Activated T-cell treated with anti-CD3 and anti-CD28 coated beads, Interleukin-2, amount 50 U/mL, for 1 hour (primary cell): ENCODE measurements around the gene LRMDA.
"Not testable (repeated sequence)": the region's sequence is repeated elsewhere in the genome, so short reads cannot be mapped to it uniquely, and the experiment has no call there.

Experiments
- DNase-seq: peaks from one replicate; pipeline ENCODE4 v3.0.0-alpha.2; 2020

LRMDA gene

DNA sequence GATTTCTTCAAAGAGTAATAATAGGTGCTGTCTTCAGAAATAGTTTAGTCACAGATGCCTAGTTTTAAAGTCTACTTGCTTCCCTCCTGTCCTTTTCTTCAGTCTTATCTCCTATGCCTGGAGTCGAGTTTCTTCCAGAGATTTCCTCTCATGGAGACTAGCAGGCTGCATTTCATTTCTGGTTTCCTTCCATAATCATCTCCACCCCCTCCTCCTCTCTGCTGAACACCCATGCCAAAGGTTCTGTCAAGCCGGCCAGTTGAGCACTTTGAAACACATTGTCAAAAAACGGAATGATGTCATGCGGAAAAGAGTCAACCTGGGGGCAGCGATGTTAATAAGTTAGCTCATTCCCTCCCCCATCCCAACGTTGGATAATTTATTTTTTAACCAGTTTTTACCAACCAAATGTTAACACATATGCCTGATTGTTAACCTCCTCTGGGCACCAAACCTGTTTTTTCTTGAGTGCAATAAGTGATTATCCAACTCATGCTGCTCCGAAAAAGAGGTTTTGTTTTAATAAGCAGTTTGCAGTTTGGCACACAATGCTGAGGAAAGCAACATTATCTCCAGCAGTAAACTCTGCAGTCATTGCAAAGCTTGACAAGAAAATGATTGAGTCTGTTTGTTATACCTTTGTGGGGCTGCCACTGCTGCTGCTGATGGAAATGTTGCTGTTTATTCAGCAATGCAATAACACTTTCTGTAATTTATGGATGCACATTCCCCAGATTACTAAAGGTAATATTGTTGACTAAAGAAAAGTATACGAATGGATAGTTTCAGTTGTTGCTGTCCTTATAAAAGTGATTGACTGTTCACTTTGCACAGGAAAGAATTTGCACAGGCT lies 161.6 kb downstream of the LRMDA start:
- DNase-seq, result no peak

DNA sequence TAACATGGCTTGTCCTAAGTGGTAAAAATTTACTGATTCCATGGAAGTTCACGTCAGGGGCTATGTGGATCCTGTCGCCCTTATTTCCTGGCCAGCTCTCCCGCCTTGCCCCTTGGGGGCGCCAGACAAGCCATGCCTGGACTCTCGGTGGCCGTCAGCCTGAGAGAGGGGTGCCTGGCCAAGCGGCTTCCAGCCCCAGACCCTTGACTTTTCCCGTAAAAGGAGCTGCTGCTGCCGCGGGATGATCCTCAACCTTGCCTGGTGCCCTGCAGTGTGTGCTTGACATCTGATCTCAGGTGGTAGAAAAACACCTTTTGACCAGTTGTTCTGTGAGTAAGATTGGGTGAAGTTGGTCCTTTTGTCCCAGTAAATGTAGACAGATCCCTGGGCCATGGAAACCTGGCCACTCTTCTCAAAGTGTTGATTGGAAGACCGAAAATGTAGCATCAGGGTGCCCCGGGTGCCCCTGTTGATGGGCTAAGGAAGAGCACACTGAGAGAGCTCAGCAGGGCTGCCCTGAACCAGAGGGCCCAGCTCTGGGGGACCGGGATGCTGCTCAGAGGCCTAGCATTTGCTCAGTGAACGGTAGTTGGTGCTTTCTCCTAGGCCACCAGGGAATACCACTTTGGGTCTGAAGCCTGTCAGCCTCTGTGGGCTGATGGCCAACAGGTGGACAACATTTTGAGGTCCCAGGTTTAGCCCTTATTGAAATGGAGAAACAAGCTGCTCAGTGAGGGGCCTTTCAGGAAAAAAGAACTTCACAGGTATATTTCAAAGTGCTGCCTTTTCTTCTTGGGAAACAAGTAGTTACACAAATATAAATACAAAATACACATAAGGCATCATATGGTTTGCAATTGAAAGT lies 162.5 kb downstream of the LRMDA start:
- DNase-seq, result no peak

DNA sequence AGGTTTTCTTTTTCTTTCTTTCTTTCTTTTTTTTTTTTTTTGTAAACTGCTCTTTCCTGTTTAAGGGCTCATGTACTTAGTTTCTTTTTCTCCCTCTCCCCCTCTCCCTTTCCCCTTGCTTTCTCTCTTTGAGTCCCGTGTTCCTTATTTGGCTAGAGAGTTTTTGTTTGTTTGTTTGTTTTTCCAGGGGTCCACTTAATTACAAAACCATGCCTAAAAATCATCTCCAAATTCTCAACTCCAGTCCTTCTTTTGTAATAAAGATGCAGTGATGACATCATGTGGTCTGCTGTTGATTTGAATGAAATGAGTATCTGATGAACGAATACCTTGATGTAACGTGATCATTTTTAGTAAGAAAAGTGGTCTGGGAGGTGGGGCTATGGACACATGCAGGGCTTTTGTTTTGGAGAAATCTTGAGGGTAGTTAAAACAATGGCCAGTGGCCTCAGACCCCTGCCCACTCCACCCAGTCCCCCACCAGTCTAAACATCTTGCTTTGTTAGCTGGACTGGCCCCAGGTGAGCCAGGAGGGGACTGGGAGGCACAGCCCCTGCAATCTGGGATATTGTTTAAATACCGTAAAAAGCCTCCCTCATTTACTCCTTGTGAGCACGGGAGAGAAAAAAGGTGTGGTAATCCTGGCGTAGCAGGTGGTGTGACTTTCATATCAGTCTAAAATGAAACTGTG lies 165.7 kb downstream of the LRMDA start:
- no peak for DNase-seq

DNA sequence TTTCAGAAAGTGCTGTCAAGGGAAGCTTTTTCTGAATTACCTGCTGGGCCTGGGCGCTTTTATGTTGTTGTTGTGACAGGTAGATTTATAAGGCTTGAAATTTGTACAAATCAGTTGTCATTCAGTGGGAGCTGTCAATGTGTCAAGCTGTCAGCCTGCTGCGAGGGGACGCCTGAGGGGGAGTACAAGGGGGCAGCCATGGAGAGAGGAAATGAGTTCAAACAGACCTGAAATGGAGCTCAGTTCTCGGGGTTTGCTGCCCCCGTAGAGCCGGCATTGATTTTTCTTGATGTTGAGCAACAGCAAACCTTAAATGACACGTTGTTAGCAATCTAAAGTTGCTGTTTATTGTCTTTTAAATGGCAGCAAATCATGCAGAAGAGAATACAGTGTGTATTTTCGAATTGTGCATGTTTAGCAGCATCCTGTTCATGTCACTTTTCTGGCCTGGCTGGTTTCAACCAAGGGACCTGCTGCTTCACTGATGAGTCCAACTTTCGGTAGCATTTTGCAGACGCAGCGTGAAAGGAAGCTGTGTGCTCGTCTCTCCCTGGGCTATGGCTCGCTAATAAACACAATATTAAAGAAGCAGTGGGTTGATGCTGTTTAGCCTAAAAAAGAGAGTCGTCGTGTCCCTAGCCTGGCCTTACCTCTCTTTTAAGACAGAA lies 166.5 kb downstream of the LRMDA start:
- DNase-seq, result no peak

DNA sequence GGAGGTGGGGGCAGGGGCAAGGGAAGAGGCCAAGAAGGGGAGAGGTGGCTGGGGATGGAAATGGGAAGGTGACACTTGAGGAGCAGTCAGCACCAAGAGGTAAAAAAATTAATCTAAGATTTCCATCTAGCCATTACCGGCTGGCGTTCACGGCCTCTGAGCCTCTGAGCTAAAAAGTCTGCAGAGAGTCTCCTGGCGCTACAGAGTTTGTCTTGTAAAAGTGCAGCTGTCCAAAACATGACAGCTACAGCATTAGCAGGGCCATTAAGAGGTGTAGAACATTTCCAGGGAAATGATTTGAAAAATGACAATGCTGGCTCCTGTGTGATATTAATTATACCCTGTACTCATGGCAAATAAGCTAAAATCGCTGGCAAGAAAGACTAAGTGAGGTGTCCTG lies 167.6 kb downstream of the LRMDA start:
- DNase-seq, result no peak

DNA sequence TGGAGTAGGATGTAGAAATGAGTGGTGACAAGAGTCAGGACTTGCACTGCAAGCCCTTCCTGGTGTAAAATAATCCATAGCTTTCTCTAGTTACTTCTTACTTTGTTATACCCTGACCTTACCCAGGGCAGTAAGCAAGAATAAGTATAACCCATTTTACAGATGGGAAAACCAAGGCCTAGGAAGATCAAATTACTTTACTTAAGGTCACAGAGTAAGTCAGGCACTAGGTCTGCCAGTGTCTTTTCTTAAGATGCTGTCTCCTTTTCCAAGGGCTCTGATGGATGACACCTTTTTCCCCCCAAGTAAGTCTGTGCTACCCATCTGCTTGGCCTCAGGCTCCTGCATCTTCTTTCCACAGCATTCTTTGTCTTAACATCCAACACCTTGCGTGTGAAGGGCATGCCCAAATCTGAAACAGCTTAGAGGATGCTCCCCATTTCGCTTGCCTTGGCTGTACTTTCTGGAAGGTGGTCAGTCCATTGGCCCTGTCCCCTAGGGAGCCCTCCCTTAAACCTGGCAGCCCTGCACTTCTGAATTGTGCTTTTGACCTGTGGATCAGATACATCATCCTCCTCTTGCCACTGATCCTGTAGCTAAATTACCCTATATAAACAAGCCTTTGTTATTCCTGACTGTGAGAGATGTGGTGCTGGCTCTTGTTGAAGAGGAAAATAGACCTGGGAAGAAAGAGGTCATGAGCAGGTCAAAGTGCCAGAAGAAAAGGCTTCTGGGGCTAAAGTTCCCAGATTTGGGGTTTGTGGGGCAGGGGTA lies 168.6 kb downstream of the LRMDA start:
- no peak for DNase-seq

DNA sequence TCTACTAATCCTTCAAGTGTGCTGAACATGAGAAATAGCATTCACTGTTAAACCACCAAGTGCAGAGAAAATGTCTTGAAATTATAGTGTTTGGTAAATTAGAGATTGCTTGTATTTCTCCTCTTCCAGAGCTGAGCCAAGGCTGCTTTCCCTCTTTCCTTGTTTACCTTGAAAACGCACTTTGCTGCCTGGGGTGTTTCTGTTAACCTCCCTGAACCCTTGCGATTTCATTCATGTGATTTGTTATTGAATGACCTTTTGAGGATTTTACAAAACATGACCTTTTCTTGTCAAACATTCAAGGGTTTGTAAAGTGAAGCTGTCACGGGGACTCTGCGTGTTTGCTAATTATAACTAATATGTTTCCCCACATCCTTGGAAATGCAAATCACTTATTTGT lies 169.4 kb downstream of the LRMDA start:
- no peak for DNase-seq

DNA sequence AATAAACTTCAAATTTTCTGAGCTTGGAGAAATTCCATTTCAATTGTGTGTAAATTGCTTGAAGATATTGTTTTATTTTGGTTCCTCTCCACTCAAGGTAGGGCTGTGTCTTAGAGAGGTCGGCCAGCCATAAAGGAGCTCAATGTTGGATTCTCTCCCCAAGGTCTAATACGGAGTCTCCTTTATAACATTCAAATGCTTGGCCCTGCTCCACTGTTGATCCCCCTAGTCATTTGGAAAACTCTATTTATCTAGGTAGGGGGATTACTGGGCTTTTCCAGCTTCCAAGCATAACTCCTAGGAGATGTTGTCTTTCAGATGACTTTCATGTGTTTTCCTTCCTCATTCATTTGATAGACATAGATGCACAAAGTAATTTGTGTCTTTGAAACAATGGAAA lies 170.9 kb downstream of the LRMDA start:
- no peak for DNase-seq

DNA sequence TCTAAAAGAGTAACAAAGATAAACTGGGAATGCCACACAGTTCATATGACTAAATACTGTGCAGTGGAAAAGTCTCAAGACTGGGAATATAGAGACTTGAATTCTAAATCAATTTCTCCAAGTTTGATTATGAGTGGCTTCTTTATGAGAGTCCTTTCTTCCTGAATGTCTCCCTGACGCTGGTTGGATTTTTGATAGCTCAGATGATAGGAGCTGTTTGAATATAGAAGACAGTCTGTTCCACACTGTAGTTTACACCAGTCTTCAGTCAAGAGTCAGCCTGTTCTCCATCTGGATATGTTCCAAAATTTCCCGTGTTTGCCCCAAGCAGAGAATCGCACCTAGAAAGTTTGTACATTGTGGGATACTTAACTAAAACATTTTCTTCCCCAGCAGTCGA lies 173.7 kb downstream of the LRMDA start:
- DNase-seq, result no peak

DNA sequence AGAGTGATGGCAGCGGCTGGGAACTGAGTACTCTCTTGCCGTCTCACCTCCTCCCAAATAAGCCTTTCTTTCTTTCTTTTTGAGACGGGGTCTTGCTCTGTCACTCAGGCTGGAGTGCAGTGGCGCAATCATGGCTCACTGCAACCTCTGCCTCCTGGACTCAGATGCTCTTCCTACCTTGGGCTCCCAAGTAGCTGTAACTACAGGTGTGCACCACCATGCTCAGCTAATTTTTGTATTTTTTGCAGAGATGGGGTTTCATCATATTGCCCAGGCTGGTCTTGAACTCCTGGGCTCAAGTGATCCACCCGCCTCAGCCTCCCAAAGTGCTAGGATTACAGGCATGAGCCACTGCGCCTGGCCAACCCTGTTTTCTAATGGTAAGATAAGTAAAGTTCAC lies 174.4 kb downstream of the LRMDA start:
- DNase-seq, result not testable (repeated sequence)

DNA sequence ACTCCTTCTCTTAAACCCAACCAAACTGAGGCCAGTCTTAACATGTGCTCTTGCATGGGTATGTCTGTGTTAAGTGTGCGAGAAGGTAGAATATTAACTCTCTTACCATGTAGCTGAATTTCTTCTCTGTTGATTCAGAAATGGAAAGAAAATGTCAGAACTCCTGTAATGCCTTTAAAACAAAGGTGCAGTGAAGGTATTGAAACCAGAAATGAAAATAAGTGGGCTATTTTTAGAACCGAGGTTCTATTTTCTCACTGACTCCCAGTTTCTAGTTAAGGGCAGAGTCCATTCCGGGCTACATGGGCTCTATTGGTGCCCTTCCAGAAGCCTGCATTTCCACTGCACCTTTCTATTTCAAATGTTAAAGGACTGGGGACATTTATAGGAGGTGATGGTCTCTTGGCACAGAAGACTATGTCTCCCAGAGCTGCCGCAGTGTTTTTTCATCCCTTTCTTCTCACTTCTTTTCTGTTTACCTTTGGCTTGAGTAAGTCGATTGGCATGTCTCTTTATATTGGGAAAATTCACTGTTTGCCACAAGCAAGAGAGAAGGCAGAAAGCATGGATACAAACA lies 174.9 kb downstream of the LRMDA start:
- no peak for DNase-seq

DNA sequence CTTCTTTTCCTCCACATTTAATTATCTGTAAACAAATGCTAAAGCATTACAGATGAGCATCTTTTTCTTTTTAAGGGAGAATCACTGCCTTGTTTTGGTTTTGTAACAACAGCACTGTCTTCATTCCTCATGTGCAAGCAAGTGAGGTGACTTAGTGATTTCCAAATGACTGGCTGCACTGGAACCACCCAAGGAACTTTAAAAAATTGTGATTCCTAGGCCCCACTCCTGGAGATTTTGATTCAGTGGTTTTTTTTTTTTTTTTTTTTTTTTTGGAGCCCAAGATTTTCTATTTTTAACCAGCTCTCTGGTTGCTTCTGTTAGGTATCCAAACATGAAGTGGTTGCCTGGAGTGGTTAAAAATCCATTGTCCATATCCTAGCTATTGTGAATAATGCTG lies 176.2 kb downstream of the LRMDA start:
- no peak for DNase-seq

DNA sequence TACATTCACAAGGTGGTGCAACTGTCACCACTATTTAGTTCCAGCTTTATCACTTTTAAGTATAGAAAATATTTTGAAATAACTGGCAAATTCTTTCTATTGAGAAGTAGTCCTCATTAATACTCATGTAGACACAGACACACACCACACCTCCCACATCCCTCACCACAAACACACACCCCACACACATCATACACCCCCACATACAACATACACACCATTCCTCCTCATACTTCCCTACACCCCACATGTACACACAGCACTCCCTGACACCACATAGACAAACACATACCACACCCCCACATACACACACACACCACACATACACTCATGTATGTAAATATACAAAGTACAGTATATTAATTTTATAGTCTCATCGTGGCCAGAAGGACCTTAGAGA lies 178.8 kb downstream of the LRMDA start:
- no peak for DNase-seq

DNA sequence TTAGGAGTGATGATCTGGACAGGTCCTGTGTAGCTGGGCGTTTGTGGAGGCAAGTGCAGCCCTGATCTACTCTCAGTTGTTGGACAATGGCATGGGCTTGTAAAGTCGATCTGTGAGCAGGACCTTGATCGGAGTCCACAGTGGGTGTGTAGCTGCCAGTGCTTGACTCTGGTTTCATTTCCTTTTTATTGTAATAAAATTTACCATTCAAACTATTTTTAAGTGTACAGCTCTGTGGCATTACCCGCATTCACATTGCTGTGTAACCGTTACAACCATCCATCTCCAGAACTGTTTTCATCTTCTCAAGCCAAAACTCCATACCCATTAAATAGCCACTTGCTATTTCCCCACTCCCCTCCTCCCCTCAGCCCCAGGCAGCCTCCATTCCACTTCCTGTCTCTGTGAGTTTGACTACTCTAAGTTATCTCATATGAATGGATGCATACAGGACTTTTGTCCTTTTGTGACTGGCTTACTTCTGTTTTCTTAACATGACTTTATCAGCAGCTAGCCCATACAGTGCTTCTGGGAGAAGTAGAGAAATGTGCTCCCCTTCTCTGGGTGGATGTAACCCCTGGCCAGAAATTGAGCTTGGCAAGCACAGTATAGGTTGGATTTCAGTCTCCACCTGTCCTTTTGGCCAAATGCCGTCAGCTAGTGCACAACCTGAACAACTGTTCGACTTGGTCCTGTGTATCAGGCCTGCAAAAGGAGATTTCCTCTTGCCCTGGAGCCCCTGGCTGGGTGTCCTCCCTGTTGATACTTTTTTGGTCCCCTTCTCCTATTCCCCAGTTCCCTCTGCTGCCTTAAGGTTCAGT lies 180.0 kb downstream of the LRMDA start:
- DNase-seq, result no peak

DNA sequence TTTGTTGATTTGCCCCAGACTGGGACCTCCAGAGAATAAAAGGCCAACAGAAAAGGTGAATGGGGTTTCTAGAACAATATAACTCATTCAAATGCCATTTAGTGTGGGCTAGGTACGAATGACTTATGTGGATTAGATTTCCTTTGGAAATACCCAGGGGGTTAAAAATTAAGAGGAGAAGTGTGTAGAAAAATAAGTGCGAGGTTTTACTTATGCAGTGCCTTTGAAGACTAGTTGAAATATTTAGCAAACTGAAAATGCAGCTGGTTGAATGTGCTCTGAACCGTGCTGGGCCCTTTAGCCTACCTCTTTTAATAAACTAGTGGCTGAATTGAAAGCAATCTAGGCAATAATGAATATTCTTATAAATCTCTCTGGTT lies 180.6 kb downstream of the LRMDA start:
- no peak for DNase-seq

DNA sequence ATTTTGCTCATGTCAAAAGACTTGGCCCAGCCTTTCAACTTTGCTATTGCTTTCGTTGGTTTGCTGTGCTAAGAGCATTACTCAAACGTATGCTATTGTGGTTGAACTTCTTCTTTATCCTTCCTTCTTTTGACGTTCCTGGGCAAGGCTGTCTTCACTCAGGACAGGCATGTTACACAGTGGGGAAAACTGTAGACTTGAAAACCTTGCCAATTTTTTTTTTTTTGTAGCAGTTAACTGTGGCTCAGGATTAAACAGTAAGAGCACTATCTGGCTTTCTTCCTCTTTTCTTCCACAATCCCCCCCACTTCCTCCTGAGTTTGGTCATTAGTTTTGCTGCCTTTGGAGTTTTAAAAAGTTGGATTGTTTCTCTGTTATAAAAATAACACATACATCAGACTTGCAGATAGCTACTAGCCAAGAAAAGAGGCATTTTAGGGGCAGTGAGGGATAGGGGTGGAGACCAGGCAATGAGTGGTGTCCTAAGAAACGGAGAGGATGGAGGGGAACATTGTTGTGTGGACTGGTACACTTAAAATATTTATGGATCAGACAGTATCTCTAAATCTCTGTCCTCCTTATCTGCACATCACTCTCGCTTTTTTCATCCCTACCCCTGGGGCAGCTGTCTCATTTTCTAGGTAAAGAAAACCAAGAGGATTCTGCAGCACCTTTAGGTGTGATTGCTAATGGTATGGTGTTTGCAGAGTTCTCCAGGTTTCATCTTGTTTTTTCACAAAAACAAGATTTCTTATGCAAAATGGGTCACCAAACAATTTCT lies 181.7 kb downstream of the LRMDA start:
- DNase-seq, result no peak

DNA sequence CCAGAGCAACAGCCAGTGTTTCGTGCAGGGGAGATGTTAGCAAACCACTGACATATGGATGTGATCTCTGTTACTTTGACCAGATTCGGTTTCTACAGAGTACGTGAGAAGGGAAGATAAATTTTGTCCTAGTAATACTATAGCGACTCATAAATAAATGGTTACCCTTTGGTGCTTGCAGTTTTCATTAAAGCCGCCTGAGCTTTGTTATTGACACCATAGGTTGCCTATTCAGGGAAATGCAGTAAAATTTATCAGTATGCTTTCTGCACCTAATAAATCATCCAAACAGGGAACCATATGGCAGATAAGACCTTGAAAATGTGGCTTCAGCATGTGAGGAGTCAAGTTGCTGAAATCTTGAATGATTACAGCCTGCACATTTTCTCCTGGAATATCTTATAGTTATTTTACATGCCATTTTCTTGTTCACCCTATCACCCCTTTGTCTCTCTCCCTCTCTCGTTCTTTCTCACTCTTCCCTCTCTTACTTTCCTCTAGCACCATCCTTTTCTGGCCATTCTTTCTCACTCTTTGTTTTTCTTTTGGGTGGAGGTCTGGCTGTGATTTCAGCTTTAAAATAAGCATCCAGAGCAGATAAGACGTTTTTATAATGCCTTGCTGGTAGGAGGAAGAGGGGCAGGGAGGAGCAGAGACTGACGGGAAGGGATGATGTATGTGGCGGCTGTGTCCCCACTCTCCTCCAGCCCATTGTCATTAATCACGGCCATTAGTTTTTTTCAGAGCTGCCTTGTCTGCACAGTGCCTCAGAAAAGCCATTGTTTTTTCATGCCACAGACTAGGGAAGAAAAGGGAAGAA lies 182.5 kb downstream of the LRMDA start:
- DNase-seq, result no peak

DNA sequence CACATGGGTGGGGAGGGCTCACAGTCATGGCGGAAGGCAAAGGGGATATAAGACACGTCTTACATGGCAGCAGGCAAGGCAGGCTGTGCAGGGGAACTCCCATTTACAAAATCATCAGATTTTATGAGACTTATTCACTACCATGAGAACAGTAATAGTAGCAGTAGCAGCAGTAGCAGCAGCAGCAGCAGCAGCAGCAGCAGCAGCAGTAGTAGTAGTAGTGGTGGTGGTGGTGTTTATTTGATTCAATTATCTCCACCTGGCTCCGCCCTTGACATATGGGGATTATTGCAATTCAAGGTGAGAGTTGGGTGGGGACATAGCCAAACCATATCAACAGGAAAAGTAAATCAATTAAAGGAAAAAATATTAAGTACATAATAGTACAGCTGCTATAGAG lies 184.7 kb downstream of the LRMDA start:
- DNase-seq, result no peak

DNA sequence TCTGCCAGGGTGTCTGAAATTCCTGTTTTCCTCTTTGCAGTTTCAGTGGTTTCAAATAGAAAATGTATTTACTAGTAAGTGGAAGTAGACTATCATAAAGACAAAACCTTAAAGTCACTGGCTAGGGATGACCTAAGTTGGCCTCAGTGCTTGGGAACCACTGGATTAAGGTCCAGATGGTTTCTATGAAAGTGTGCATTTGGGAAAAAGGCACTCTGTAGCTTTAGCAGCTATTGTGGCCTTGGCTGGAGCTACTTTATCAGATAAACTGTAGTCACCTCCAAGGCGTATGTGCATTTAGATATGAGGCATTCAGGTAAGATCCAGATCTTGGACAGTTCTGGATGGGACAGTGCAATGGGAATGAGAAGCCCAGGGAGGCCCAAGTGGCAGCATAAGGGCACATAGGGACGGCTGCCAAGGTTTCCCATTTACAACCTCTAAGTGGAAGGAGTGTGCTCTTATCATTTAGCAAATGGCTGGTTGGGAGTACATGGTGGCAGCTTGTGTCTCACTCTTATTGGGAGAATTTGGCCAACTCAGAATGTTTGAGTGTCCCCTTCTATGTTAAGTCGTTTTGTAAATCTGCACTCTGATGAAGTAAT lies 185.6 kb downstream of the LRMDA start:
- no peak for DNase-seq
